DMS53 (cell line): ENCODE data around the gene LRRN4CL.
A peak's percentile ranks its signal among the peaks of the same experiment; 100 is the strongest.
"Not testable (repeated sequence)": the region's sequence is repeated elsewhere in the genome, so short reads cannot be mapped to it uniquely, and the experiment has no call there.

Source experiments
- DNase-seq: peaks from one replicate; lab custom pipeline; 2025; lab: John Stamatoyannopoulos, UW

The LRRN4CL gene

GRCh38 chr11:62689421-62690183 lies at the start of gene LRRN4CL:
LRRN4CL (minus strand) TSS chr11:62689530; CDS start chr11:62688508, 1,022 bp downstream.
- no peak for DNase-seq

- DNase-seq = no peak
Observed at GRCh38 chr11:62737196-62737595, 47.9 kb upstream of the LRRN4CL start.

GRCh38 chr11:62732830-62733229 lies 43.5 kb upstream of the LRRN4CL start:
- DNase-seq = peak; percentile 48

GRCh38 chr11:62730076-62730475 lies 40.7 kb upstream of the LRRN4CL start:
- not testable (repeated sequence) for DNase-seq

GRCh38 chr11:62728171-62728988 lies 39.0 kb upstream of the LRRN4CL start, which contains the start of gene TTC9C:
TTC9C (plus strand) TSS chr11:62728486; CDS start chr11:62728849, 363 bp downstream.
- DNase-seq = peak; percentile 95

GRCh38 chr11:62727872-62728170 lies 38.5 kb upstream of the LRRN4CL start:
- peak; percentile 99 for DNase-seq

- DNase-seq = peak; percentile 100
Observed at GRCh38 chr11:62727165-62727871, 38.0 kb upstream of the LRRN4CL start, which contains the start of gene HNRNPUL2. HNRNPUL2 (minus strand) TSS chr11:62727457; CDS start chr11:62727156, 301 bp downstream.

GRCh38 chr11:62726915-62727164 lies 37.5 kb upstream of the LRRN4CL start:
- no peak for DNase-seq

- peak; percentile 60 for DNase-seq
Observed at GRCh38 chr11:62726156-62726914, 37.0 kb upstream of the LRRN4CL start.

GRCh38 chr11:62725646-62726045 lies 36.3 kb upstream of the LRRN4CL start:
- DNase-seq = peak; percentile 33

- DNase-seq = no peak
Observed at GRCh38 chr11:62724171-62724570, 34.8 kb upstream of the LRRN4CL start.

- no peak for DNase-seq
Observed at GRCh38 chr11:62721994-62722393, 32.7 kb upstream of the LRRN4CL start.

GRCh38 chr11:62719302-62719978 lies 30.1 kb upstream of the LRRN4CL start:
- DNase-seq = no peak

- DNase-seq = no peak
Observed at GRCh38 chr11:62716816-62717215, 27.5 kb upstream of the LRRN4CL start.

- no peak for DNase-seq
Observed at GRCh38 chr11:62716206-62716605, 26.9 kb upstream of the LRRN4CL start.

GRCh38 chr11:62715150-62716130 lies 26.1 kb upstream of the LRRN4CL start:
- no peak for DNase-seq

- peak; percentile 22 for DNase-seq
Observed at GRCh38 chr11:62713343-62713742, 24.0 kb upstream of the LRRN4CL start.

GRCh38 chr11:62712861-62713260 lies 23.5 kb upstream of the LRRN4CL start:
- no peak for DNase-seq

- DNase-seq = no peak
Observed at GRCh38 chr11:62712276-62712812, 23.0 kb upstream of the LRRN4CL start.

- DNase-seq = peak; percentile 78
Observed at GRCh38 chr11:62710001-62710345, 20.6 kb upstream of the LRRN4CL start.
